ENCODE measurements around the gene MROH2A.

DNA sequence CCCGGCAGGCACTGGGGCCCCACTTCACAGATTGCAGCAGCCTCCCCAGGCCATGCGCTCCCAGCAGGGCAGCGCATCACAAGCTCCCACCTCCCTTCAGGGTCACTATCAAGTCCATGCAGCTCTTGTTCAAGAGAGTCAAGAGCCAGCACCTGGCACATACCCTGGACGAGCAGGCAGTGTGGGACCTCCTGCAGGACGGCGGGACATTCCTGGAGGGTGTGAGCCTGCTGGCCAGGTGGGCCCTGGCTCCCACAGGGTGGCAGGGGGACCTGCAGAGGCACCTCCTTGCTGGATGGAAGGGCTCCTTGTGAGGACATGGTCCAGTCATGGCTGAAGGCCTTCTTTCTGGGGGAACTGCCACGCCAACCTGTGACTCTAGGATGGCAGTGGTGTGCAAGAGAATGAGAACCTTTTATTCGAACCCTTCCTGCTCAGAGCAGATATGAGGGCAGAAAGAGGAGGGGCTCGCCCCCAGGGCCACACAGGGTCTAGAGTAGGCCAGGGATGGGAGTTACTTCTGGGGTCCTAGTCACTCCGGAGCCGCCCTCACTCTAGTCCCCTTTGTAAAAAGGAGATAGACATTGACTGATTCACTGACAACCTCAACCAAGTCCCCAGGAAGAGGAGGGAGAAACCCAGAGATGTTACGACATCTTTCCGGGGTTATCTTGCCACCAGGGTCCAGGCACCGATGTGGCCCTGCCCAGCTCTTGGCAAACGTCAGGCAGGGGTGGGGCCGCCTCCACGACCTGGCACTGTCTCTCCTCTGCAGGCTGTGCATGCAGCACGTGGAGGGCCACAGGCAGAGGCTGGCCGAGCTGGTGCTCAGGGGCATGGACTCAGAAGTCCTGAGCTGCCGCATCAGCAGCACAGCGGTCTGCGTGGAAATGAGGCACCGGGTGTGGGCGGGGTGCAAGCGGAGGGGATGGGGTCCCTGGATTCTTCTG, 44.9 kb downstream of the MROH2A start:
- TF ChIP-seq EZH2 (IDR thresholded peaks at IDR 0.05) = no peak
- no peak for TF ChIP-seq POLR2AphosphoS5 (IDR thresholded peaks at IDR 0.05; ENCODE audit: borderline replicate concordance, low read depth, low read length)

All from SK-N-MC (cell line).